Kidney (tissue), 14 donors: ENCODE measurements around the gene TRPM1. TPM values are rescaled to one million over a fixed set of nuclear protein-coding genes. Genes with fewer than 3 reads are reported as not detected.

Experiments used
- DNase-seq, 5 donors: peaks; one replicate each; pipeline ENCODE4 v3.0.0-alpha.2; 2013 to 2020
- FAIRE-seq: peaks from 2 replicates; lab custom pipeline; 2012; peaks lifted over from hg19 to GRCh38; lab: Jason Lieb, UNC
- H3K27ac ChIP-seq, 2 donors: one replicate each; pipeline ENCODE4 v1.7.0; 2013; ENCODE audit warnings: low read depth in 2 of 2, low read length in 2 of 2, inconsistent platforms in 1 of 2
- H3K27me3 ChIP-seq: one replicate; pipeline ENCODE4 v1.7.1; 2013; ENCODE audit warnings: low read length, inconsistent platforms; ENCODE audit not compliant: control insufficient read depth, insufficient read depth
- H3K36me3 ChIP-seq, 3 donors: one replicate each; pipeline versions ENCODE4 v1.7.0 to v1.7.1; 2013; ENCODE audit warnings: low read length in 3 of 3, control low read depth in 1 of 3, inconsistent platforms in 1 of 3; ENCODE audit not compliant: insufficient read depth in 3 of 3, control insufficient read depth in 2 of 3
- H3K4me1 ChIP-seq, 3 donors: one replicate each; pipeline versions ENCODE4 v1.7.0 to v1.7.1; 2013; ENCODE audit warnings: low read length in 3 of 3, inconsistent platforms in 1 of 3, low read depth in 1 of 3; ENCODE audit not compliant: control insufficient read depth in 2 of 3, insufficient read depth in 2 of 3
- H3K4me3 ChIP-seq, 3 donors: one replicate each; pipeline versions ENCODE4 v1.7.0 to v1.8.1; 2013; ENCODE audit warnings: low read length in 3 of 3, control low read depth in 1 of 3, inconsistent platforms in 1 of 3
- H3K9ac ChIP-seq, 3 donors: one replicate each; pipeline versions ENCODE4 v1.7.0 to v1.7.1; 2013; ENCODE audit warnings: low read length in 3 of 3, control low read depth in 1 of 3, inconsistent platforms in 1 of 3
- H3K9me3 ChIP-seq, 3 donors: one replicate each; pipeline versions ENCODE4 v1.7.0 to v1.7.1; 2013; ENCODE audit warnings: low read length in 3 of 3, control low read depth in 1 of 3, inconsistent platforms in 1 of 3; ENCODE audit not compliant: control insufficient read depth in 2 of 3, insufficient read depth in 1 of 3
- intact Hi-C: fragments of 100-400 bp; cut with DNase I; formaldehyde crosslinking; loops from one replicate; pipeline ENCODE4 v1.11.1; 2022
- polyA plus RNA-seq: library from polyadenylated mRNA; stranded (reverse); fragments of 350-450 nt; fragmentation: Illumina TruSeq; extraction: RNeasy Lipid Tissue Mini Kit (QIAGEN cat#74804); gene quantifications from one replicate; pipeline ENCODE4 v1.2.3, GENCODE V29; 2014; ENCODE audit warnings: low read depth, low replicate concordance; ENCODE audit not compliant: insufficient read depth
- total RNA-seq: library from RNA; stranded (reverse); fragmentation: NEBNext Ultra II Directional; extraction: Animal tissue kit (Norgen Biotek cat#: 25700); gene quantifications from one replicate; pipeline ENCODE4 v1.2.1, GENCODE V29; 2021
- TF ChIP-seq, protein P1 (sequence below): IDR thresholded peaks from 3 replicates; pipeline ENCODE4 v1.5.1; 2012; ENCODE audit warnings: mild to moderate bottlenecking, moderate library complexity, borderline replicate concordance; ENCODE audit not compliant: insufficient read depth; ENCODE audit errors: extremely low read depth
- donor health status: control.
- donor health status: control.
- donor health status: control.
- donor health status: control.
- donor health status: control.
- donor health status: DM: yes; HTN: yes; CAD: no.
- donor health status: Normal renal cell carcinoma (clear cell type).

TRPM1 gene
- total and polyA plus RNA-seq, 2 donors from 2014 or later = 1.3 TPM; not detected in 1

DNA sequence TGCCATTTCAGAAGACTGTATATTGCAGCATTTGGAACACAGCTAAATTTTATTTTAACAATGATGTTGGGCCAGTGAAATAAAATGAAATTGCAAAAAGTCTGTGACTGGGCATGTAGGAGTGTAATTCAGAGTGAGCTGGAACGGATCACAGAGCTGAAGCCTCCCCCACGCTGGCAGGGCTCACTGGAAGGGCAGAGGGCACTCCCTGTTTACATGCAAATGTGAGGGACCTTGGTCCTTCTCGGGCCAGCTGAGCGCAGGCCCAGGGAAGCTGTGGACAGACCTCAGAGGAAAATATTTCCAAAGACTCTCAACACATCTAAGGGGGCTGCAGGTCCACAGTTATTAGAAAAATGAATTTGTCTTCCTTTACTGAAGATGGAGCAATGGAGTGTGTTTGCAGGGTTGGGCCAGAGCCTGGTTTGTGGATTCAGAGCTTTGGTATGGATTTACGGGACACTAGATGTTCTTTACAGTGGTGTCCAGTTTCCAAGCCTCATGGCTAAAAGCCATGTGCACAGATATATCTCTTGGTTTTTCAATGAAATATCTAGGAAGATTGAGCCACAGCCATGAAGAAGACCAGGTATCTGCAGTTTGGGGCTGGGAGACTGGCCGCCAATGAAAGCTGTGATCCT, 32.0 kb downstream of the TRPM1 start:
- Histone ChIP-seq H3K27me3 (no peaks in the 10 kb centered on the region), H3K9ac (peak overlapping the region in 1 of 3 donors; percentile 10), H3K4me3 (peak overlapping the region in 1 of 3 donors; percentile 30), H3K27ac (peak overlapping the region in 1 of 2 donors; percentile 30), H3K36me3 (no peaks in the 10 kb centered on the region), H3K9me3 (no peaks in the 10 kb centered on the region), H3K4me1 (peaks cover 0 to 19% (median 12%) of the 10 kb centered on the region in 3 donors)
- FAIRE-seq = no peak
- TF ChIP-seq, protein P1, sequence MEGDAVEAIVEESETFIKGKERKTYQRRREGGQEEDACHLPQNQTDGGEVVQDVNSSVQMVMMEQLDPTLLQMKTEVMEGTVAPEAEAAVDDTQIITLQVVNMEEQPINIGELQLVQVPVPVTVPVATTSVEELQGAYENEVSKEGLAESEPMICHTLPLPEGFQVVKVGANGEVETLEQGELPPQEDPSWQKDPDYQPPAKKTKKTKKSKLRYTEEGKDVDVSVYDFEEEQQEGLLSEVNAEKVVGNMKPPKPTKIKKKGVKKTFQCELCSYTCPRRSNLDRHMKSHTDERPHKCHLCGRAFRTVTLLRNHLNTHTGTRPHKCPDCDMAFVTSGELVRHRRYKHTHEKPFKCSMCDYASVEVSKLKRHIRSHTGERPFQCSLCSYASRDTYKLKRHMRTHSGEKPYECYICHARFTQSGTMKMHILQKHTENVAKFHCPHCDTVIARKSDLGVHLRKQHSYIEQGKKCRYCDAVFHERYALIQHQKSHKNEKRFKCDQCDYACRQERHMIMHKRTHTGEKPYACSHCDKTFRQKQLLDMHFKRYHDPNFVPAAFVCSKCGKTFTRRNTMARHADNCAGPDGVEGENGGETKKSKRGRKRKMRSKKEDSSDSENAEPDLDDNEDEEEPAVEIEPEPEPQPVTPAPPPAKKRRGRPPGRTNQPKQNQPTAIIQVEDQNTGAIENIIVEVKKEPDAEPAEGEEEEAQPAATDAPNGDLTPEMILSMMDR = no peak
- DNase-seq = peak in 4 of 5 donors; percentile 50 to 76 (median 60)
- intact Hi-C loops = no loop called here

DNA sequence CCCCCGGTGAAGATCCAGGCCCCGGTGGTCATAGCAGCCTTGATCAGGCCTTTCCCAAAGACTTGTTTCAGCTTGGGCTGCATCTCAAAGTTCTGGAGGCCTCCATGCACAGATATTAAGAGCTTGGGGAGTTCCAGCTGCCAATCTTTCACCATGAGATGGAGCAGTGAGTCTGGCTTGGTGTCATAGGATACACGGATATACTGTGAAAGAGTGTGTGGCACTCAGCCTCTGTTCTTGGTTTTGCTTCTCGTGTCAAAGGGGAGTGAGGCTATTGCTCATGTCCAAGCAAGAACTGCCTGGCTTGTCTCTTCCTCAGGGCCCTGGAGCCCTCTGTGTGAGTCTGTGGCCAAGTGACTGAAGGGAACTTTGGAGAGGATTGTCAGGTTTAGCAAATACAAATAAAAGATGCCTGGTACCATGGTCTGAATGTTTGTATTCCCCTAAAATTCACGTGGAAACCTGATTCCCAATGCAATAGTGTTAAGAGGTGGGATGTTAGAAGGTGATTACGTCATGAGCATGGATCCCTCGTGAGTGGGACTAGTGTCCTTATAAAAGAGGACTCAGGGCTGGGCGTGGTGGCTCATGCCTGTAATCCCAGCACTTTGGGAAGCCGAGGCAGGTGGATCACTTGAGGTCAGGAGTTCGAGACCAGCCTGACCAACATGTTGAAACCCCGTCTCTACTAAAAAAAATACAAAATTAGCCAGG, 33.5 kb downstream of the TRPM1 start:
- DNase-seq = peak in 1 of 5 donors; percentile 12
- no peak overlapping the region for H3K4me3 ChIP-seq
- TF ChIP-seq, protein P1 = no peak
- peaks cover 0 to 19% (median 14%) of the 10 kb centered on the region in 3 donors for H3K4me1 ChIP-seq
- H3K27ac ChIP-seq = no peak overlapping the region
- H3K9me3 ChIP-seq = no peaks in the 10 kb centered on the region
- FAIRE-seq = no peak
- no peak overlapping the region for H3K9ac ChIP-seq
- H3K27me3 ChIP-seq = no peaks in the 10 kb centered on the region
- H3K36me3 ChIP-seq = no peaks in the 10 kb centered on the region
- intact Hi-C loops = no loop called here

DNA sequence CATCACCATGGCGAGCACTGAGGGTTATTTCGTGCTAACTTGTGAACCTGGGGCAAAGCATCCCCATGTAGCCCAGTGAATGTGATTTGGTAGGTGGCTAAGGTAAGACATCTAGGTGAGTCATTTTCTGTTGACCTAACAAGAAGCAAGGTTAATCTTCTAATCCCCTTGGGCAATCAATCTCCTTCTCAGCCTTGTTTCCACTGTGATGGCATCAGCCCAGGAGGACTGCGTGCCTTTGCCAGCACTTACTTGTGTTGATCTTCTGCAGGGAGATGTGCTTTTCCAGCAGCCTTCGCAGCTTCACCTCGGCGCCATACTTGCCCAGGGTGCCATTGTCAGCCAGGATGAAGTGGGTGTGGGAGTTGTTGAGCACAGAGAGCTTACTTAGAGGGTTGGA, 35.7 kb downstream of the TRPM1 start:
- Histone ChIP-seq H3K4me3 (no peak overlapping the region), H3K36me3 (no peaks in the 10 kb centered on the region), H3K4me1 (peaks cover 3 to 25% (median 22%) of the 10 kb centered on the region in 3 donors), H3K9me3 (no peaks in the 10 kb centered on the region), H3K9ac (no peak overlapping the region), H3K27ac (no peak overlapping the region), H3K27me3 (no peaks in the 10 kb centered on the region)
- TF ChIP-seq, protein P1 = no peak
- intact Hi-C loops = no loop called here
- DNase-seq (peak in 1 of 5 donors; percentile 18), FAIRE-seq (no peak)
